NCI-H187 (cell line): Measurements from ENCODE around the gene FAM200A.
"Not testable (repeated sequence)": the region's sequence is repeated elsewhere in the genome, so short reads cannot be mapped to it uniquely, and the experiment has no call there.

ENCODE experiments used
- DNase-seq, 2 experiments: peaks; one replicate each; lab custom pipeline; 2025; lab: John Stamatoyannopoulos, UW

FAM200A gene

DNA sequence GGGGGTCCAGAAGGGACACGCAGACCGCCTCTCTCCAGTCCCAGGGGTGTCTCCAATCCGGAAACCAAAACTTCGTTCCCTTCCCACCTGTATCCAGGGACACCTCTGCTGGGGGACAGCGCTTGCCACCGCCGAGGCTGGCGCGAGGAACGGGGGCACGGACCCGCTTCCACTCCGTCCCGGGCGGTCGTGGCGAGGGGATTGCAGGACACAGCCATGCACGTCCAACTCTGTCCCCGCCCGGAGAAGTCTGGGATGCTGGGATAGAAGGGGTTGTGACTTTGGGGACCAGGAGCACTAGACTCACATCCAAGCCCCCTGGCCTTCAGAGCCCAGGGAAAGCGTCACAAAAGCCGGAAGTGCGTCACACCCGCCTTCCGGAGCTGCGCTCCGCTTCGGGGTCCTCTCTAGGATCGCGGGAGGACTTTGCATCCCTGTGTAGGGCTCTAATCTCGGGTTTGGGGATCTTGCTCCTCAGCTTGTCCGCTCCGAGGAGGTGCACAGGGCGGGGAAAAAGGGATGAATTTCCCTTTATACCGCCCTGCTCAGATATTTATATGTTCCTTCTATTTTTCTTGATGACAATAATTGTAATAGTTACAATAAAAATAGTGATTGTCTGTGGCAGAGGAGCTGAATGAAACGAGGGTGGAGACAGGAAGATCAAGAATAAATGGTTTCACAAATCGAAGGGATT lies at the start of gene FAM200A:
FAM200A (minus strand) TSS at position 348 of the 697 bp plus-strand sequence. CDS start 3,707 bp downstream, outside the sequence.
- peak; percentile 79 to 81 for DNase-seq

DNA sequence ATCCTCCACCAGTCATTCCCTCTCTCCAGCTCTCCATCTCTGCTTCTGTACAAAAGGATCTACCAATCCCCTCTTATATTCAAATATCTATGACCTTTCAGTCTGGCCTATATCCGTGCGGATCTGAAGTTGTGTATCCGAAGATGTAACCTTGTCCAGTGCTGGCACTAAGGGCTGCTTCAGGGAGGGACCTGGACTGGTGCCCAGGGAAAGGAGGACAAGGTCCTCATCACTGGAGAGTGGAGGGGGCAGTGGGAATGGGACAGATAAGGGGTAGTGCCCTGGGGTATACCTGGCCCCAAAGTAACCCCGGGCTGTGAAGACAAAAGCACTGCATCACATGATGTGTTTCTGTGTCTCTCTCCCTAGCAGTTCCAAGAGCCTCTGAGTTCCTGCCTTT lies 47.9 kb upstream of the FAM200A start:
- DNase-seq = no peak

- DNase-seq = no peak
These were observed 46.0 kb upstream of the FAM200A start, which contains the start of gene TMEM225B for GRCh38 chr7:99597762-99598501. Gene TMEM225B (plus strand): TSS chr7:99598267. CDS start chr7:99604389, 6,122 bp downstream.

- no peak for DNase-seq
These were observed 44.6 kb upstream of the FAM200A start for GRCh38 chr7:99596408-99596955.

- DNase-seq = no peak
These were observed 43.2 kb upstream of the FAM200A start for GRCh38 chr7:99594948-99595745.

DNA sequence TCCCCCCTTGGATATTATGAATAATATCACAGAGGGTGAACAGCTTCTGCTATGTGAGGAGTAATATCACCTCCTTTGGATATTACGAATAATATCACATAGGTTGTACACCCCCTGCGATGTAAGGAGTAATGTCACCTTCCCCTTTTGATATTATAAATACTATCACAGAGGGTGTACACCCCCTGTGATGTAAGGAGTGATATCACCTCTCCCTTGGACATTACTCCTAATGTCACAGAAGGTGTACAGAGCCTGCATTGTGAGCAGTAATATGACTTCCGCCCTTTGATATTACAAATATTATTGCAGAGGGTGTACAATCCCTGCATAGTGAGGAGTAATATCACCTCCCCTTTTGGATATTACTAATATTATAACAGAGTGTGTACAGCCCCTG lies 37.0 kb upstream of the FAM200A start:
- DNase-seq = no peak

GRCh38 chr7:99580778-99581332 lies 28.9 kb upstream of the FAM200A start:
- DNase-seq = not testable (repeated sequence)

DNA sequence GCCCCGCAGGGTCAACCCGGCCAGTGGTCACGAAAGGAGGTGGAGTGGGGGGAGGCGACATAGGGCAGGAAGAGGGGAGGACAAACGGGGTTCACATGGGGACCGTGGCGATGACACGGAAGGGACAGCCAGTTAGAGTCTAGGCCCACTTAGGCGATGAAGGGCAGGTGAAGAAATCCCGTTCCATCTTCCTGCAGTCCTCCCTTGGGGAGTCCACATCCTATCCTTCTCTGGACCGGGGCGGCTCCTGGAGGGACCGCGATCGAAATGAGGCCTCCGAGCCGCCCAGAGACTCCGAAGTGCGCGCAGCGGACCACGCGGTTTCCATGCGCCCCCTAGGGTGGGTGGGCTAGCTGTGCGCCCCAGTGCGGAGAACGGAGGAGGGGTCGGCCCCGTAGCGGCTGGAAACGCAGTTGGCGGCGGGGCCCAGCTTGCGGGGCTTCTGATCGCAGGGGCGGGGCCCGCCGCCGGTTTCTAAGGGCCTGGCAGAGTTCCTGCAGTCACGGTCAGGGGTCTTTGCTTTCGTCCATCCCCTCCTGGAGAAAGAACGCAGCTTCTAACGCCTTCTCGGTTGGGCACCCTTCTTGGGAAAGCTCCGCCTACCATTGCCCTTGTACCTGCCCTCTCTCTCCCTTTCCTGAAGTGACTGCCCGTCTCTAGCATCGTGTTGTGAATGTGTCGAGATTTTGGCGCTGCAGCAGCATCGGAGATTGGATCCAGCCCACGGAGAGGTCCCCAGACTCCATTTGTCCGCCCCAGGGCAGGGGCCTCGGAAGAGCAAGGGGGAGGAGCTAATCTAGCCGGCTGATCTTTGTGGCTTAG lies 28.3 kb upstream of the FAM200A start:
- no peak for DNase-seq

DNA sequence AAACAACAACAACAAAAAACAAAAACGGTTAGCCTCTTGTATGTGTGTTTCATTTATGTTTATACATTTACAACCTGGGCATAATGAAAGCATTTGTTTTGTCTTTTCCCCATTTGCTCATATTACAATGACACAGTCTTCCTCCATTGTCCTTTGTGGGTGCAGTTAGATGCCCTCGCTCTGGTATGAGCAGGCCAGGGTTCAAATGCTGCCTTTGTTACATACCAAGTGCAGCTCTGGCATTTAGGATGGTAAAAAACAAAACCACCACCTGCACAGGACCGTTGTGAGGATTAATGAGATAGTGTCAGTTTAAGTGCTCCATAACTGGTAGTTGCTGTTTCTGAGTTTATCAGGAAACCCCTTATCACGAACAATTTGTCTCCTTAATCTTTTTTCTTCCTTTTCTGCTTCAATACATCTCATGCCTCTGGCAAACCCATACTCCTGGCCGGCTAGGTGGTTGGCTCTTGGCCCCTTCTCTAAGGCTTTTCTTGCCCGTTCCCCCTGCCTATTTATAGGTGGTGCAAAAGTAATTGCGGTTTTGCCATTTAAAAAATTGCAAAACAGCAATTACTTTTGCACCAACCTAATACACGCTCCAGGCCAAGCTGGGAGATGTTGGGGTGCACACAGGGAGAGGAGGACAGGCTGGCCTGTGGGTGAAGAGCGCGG lies 27.5 kb upstream of the FAM200A start:
- DNase-seq = no peak

GRCh38 chr7:99576251-99576650 lies 24.3 kb upstream of the FAM200A start:
- DNase-seq = no peak

DNA sequence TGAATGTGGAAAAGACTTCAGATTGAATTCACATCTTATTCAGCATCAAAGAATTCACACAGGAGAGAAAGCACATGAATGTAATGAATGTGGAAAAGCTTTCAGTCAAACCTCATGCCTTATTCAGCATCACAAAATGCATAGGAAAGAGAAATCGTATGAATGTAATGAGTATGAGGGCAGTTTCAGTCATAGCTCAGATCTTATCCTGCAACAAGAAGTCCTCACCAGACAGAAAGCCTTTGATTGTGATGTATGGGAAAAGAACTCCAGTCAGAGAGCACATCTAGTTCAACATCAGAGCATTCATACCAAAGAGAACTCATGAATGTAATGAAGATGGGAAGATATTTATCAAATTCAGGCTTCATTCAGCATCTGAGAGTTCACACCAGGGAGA lies 21.3 kb upstream of the FAM200A start:
- no peak for DNase-seq

- no peak for DNase-seq
These were observed 19.9 kb upstream of the FAM200A start for GRCh38 chr7:99571768-99572167.

GRCh38 chr7:99568770-99569169 lies 16.9 kb upstream of the FAM200A start:
- DNase-seq = not testable (repeated sequence)

DNA sequence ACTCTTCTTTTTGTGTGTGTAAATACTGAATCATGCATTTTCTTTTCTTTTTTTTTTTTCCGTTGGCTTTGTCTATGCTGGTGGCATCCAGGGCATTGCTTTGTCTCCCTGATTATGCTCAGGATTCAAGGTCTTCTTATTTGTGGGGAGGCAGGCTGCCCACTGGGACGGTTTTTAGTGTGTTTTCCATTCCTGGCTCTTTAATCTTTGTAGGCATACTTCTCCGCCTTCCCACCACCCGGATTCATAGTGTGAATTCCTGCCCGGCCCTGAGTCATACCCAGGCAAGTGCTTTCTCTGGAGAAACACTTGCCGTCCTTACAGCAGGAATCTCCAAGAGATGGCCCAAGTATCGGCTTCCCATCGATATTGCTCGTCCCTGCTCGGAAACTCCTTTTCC lies 11.7 kb upstream of the FAM200A start:
- DNase-seq = no peak

GRCh38 chr7:99562832-99563231 lies 10.9 kb upstream of the FAM200A start:
- DNase-seq = no peak

GRCh38 chr7:99562114-99562784 lies 10.3 kb upstream of the FAM200A start:
- DNase-seq = no peak

DNA sequence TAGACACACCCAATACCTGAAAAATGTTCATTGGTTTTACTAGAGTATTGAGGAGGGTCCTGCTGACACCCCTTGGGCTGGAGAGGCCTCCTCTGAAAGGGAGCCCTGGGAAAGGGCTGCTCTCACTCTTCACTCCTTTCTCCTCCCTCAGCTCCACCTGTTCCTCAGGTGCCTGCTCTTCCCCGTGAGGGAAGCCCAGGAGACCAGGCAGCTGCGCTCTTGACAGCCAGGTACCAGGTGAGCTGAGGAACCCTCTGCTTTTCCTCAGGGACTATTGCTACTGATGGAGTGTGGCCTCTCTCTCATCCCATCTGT lies 9.8 kb upstream of the FAM200A start:
- DNase-seq = no peak

DNA sequence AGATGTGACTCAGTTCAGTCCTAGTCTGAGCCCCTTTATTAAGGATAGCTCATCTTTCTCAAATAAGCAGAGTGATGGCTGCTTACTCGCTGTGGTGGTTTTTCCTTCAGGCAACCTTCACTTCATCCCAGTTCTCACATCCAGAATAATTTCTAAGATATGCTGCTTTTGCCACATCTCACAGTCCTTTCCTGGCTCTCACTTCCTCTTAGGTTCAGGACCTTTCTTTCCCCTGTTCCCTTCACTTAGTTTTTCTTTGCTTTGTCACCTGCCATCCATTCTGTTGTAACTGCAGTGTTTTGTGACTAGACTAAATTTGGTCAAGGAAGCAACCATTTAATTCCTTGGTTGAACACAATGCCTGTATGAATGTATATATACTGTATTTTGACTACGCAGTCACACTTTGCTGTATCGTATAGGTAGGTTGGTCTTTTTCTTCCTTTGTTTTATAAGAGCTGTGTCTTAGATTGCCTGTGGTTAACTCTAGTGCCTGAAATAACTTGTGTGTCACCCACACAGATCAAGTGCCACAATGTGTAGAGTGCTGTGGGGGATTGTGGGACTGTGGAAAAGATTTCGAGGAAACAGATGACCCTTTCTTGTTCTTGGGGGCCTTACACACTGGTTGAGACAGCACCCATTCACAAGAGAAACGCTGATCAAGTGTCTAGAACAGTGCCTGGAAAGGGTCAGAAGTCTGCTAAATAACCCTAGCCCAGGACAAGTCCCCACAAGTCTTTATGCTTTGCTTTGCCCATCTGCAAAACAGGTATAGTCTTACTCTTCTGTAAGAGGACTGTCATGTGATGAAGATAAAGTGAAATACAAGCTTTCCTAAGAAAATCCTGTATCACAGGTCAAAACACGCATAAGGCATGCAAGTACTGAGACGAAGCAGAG lies 9.2 kb upstream of the FAM200A start:
- no peak for DNase-seq
